HS-5 (cell line): ENCODE results near the gene PKNOX2.

Experiments
- DNase-seq: peaks from one replicate; pipeline ENCODE4 v3.0.0-alpha.2; 2012; ENCODE audit warnings: low read depth

The PKNOX2 gene

GRCh38 chr11:125154378-125155099 lies 10.0 kb upstream of the PKNOX2 start:
- no peak for DNase-seq

DNA sequence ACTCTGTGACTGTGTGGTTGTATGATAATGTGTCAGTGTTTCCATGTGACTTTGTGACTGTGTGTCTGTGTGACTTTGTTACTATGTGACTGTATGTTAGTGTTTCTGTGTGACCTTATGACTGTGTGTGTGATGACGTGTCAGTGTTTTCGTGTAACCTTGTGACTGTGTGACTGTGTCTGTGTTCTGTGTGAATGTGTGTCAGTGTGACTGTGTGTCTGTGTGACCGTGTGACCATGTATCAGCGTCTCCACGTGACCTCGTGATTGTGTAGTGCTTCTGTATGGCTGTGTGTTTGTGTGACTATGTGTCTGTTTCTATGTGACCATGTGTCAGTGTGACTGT lies 9.5 kb upstream of the PKNOX2 start:
- no peak for DNase-seq

DNA sequence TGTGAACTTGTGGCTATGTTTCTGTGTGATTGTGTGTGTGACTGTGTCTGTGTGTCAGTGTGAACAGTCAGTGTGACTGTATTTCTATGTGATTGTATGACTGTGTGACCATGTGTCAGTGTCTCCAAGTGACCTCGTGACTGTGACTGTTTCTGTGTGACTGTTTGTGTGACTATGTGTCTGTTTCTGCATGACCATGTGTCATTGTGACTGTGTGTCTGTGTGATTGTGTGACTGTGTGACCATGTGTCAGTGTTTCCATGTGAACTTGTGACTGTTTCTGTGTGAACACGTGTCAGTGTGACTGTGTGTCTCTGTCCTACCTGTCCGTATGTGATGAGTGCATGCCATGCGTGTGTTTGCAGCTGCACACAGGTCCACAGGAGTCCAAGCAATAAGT lies 8.8 kb upstream of the PKNOX2 start:
- no peak for DNase-seq

- DNase-seq, result no peak
These were observed 8.0 kb upstream of the PKNOX2 start for GRCh38 chr11:125156346-125157117.

DNA sequence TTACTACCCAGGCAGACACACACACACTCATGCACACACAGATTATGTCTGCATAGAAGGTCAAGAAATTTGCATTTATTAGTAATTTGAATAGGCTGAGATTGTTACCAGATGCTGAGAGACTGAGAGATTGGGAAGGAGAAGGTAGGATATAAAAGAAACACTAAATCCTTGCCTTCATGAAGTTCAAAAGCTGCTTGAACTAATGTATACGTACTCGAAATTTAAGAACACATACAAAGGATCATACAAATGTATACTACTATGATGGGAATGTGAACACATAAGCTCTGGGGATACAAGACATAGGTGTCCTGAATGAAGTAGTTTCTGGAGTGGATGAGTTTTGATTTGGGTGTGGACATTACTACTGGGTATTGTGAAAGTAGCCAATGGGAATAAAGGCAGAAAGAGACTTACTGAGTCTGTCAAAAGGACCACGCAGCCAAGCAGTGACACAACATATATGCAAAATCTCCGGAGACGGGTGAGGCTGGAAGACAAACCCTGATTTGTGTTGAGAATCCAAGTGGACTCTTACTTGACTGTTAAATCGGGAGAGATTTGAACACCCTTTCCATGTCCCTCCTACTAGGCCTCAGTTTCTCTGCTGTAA lies 7.3 kb upstream of the PKNOX2 start:
- DNase-seq, result no peak

DNA sequence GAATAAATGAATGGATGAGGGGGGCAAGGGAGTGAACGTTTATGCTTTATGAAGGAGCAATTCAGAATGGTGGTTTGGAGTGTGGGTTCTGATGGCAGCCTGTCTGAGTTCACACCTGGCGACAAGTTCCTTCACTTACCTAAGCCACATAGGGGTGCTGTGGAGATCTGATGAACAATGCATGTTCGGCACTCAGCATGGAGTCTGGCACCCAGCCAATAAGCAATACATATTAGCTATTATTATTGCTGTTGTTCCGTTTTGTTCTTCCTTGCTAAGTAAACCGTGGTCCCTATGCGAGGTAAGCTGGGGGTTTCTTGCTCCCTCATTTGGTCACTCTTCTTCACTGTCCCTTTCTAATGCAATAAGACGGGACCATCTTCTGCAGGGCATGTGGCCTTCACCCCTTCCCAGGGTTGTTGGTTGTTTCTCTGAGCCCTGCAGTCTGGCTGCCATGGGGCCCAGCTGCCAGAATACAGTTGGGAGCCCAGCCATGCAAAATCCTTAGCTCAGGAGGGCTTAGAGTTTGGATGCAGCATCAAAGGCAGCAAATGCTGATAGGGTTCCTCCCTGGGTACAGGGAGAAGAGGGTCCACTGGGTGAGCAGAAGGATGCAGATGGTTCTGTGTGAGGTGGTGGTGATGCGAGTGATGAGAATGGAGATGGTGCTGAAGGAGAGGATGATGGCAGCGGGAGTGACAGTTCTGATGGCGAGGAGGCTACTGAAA lies 6.4 kb upstream of the PKNOX2 start:
- no peak for DNase-seq

DNA sequence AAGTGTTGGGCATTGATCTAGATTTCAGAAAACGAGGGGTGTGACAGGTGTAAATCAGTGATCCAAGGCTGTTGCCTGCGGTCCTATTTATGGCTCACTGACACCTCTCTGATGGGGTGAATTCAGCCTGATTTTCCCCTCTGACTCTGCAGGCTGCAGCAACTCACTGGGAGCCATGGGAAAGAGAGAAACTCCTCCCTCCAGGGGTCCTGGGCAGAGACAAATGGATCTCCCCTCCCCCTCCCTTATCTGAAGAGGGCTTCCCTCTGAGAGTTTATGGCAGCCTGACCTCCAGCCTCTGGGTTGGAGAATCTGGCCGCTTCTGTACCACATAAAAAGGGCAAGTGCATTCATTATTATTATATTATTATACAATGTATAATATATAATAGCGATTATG lies 1.8 kb upstream of the PKNOX2 start:
- no peak for DNase-seq

- no peak for DNase-seq
These were observed 1.0 kb upstream of the PKNOX2 start for GRCh38 chr11:125163431-125164063.

- DNase-seq, result no peak
These were observed 495 bp upstream of the PKNOX2 start for GRCh38 chr11:125164091-125164421.

- DNase-seq, result no peak
These were observed 726 bp downstream of the PKNOX2 start for GRCh38 chr11:125165111-125165842.

DNA sequence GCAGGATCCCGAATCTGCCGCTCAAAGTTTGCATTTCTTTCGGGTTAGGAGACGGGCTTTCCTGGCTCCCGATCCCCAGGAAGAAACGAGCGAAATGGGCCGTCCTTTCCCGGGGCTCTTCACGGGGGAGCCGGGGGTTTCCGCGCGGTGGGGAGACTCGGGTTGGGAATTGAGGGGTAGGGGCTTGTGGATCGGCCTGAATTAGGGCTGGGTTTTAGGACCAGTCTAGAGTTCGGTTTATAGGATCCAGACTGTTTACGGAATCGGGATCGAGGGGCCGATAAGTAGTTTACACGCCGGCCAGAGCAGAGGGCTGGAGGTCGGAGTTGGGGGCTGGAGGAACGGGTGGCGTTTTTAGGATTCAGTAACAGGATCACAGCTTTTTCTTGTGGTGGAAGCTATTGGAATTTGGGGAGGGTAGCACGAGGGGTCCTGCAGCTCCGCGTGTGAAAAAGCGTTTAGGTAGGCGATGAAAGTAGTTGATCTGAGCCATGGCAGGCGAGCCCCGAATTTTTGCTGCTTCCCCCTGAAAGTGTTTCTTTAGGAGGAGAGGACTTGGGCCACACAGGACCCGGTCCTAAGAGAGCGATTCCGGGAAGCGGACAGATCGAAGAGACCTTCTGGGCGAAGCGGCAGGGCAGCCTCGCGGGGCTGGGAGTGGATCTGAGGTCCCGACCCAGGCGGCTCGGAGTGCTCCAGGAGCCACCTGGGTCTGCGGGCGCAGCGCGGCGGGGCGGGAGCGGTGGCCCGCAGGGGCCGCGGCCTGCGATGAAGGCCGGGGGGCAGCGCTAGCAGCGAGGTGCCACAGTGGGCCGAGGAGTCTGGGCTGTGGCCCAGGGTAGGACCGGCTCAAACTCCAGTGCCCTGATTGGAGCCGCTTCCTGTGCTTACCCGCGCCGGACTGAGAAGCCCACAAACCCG lies 1.6 kb downstream of the PKNOX2 start:
- DNase-seq, result no peak

DNA sequence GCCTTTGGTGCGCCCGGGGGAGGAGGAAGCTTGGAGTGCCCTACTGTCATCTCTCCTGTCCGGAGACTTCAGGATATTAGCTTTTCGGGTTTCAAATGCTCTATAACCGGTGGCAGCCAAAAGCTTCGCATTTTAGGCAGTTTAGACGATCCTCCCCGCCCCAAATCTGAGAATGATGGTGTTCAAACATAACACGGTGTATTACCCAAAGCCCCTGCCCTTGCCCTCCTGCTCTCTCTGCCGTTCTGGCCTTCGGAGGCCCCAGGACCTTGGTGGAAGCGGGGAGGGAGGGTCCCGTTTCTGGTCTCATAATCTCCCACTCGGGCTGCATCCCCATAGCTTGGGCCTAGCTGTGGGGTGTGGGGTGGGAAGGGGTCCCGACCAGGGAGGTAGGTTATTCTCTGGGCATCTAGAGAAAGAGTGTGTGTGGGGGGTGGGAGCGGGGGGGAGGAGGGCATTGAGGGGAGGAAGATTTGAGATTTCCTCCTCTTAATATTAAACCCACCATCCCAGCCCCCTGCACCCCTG lies 2.3 kb downstream of the PKNOX2 start:
- no peak for DNase-seq

- no peak for DNase-seq
These were observed 2.9 kb downstream of the PKNOX2 start for GRCh38 chr11:125167292-125167953.

GRCh38 chr11:125167954-125168835 lies 3.6 kb downstream of the PKNOX2 start:
- DNase-seq, result peak; percentile 20

GRCh38 chr11:125168918-125169456 lies 4.4 kb downstream of the PKNOX2 start:
- no peak for DNase-seq

GRCh38 chr11:125170001-125170509 lies 5.5 kb downstream of the PKNOX2 start:
- DNase-seq, result no peak

DNA sequence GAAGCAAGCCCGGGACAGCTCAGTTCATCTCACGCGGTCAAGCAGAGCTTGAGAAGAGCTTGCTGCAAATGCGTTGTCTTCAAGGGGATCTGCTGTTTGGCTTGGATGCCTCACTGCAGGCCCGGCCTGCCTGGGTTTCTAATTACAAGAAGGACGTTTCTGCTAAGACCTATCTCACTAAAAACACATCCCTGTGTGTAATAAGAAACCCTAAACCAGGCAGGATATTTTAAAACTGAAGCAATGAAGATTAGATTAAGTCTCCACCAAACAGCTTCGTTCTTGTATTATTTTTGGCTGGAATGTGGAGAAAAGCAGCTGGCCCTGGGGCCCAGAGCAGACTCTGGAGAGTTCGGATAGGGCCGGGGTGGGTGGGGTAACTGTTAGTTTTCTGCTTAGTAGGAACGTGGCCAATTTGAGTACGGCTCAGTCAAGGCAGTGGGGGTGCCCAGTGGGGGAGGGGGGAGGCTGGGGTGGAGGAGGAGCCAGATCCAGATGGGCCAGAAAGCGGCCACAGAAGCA lies 6.0 kb downstream of the PKNOX2 start:
- no peak for DNase-seq

- DNase-seq, result no peak
These were observed 7.4 kb downstream of the PKNOX2 start for GRCh38 chr11:125171974-125172373.
